CD4-positive, alpha-beta T cell treated with Interleukin-1 beta for 1 hour (primary cell): Measurements from ENCODE around the gene SFTA2.

ENCODE experiments used
- DNase-seq, 2 donors: peaks; one replicate each; pipeline ENCODE4 v3.0.0-alpha.2; 2020 to 2022

The SFTA2 gene

DNA sequence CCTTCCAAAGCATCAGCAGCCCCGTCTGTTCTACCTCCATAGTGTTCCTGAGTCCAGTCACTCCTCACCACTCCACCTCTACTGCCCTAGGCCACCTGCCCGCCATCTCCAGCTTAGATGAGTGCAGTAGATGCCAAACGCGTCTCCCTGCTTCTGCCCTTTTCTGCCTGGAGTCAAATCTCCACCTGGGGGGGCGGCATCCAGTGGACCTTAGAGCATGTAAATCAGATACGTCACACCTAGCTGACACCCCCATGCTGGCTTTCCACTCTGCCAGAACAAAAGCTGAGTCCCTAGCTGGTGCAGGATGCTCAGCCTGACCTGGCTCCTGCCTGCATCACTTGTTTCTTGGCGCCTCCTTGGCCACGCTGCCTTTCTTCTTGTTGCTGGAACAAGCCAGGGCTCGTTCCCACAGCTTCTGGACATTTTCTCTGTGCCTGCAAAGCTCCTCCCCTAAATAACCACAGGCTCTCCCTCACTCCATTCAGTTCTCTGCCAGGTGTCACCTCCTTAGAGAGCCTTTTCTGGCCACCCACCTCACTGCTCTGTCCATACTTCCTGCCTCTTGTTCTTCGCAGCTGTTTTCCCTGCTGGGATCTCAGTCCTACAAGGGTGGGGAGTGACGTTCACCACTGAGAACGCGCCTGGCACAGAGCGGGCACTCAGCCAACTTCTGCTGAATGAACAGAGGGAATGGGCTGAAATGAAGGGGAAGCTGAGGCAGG is 41.9 kb downstream of the SFTA2 start:
- no peak for DNase-seq

DNA sequence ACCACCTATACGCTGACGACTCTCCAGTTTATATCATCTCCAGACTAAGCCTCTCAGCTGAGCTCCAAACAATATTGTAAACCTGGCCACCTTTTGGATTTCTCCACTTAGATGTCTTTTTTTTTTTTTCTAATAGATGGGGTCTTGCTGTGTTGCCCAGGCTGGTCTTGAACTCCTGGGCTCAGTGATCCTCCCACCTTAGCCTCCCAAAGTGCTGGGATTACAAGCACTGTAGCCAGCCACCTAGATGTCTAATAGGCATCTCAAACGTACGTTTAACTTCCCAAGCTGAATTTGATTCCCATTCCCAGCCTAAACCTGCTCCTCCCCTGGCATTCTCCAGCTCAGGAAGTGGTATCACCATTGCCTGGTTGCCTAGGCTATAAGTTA is 42.5 kb downstream of the SFTA2 start:
- DNase-seq = no peak

DNA sequence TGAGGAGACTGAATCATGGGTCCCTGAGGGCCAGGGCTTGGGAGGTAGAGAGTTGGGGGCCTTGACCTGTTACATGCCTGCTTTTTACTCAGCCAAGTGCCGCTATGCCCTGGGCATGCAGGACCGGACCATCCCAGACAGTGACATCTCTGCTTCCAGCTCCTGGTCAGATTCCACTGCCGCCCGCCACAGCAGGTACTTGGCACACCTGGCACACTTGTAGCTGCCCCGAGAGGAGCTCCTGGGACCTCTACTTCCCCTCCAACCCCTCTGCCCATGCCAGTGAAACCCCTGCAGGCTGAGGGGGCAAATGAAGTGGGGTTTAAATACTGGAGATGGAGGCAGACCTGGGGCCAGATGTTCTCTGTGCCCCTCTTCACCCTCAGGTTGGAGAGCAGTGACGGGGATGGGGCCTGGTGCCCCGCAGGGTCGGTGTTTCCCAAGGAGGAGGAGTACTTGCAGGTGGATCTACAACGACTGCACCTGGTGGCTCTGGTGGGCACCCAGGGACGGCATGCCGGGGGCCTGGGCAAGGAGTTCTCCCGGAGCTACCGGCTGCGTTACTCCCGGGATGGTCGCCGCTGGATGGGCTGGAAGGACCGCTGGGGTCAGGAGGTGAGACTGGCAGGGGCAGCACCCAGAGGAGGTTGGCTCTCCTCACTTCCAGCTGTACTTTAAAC is 43.0 kb downstream of the SFTA2 start:
- DNase-seq = no peak

DNA sequence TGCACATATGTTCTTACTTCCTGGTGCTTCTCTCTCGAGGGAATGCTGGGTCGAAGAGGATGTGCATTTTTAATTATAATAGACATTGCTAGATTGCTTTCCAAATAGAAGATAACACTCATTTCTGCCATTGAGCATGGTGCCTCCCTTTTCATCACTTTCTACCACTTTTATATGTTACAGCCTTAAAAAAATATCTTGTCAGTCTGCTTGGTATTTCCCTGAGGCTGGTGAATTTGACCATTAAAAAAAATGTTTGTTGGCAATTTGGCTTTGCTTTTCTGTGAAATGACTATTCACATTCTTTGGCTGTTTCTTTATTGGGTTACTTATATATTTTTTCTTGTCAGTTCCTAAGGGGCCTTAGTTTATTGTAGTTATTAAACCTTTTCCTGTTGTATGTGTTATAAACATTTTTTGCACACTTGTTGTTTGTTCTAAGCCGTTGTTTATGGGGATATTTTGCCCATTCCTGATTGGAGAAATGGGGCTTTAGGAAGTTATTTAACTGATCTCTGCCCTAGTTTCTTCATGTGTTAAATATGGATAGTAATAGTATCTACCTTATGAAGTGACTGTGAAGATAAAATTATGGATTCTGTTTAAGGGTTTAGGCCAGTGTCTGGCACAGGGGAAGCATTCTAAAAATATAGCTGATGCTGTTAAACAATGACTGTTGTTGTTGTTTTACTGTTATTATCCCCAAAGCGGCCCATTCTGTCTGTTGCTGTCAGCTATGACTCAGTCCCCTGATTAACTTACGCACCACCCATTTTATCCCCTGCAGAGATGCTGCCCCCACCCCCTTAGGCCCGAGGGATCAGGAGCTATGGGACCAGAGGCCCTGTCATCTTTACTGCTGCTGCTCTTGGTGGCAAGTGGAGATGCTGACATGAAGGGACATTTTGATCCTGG is 43.8 kb downstream of the SFTA2 start:
- DNase-seq = no peak

DNA sequence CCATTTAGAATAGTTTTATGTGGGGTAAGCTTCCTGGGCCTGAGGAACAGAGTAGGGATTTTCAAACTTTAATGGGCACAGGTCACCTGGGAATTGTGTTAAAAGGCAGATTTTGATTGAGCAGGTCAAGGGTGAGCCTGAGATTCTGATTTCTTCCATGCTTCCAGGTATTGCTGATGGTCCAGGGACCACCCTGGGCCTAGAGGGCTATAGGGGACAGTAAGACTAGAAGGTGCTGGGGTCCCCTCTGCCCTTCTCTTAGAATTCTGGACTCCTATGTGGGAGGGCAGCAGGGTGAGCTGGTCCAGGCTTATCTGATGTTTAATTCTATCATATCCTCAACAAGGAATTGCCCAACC is 45.1 kb downstream of the SFTA2 start:
- DNase-seq = no peak

- no peak for DNase-seq
These were observed 45.7 kb downstream of the SFTA2 start for GRCh38 chr6:30885999-30886896.

- DNase-seq = no peak
These were observed 46.4 kb downstream of the SFTA2 start for GRCh38 chr6:30885481-30885998.

- peak; percentile 29 for DNase-seq
These were observed 47.2 kb downstream of the SFTA2 start for GRCh38 chr6:30884521-30885480.

GRCh38 chr6:30883685-30884520 is 48.1 kb downstream of the SFTA2 start, which contains the start of gene DDR1:
DDR1 (plus strand) TSS chr6:30884519; CDS start chr6:30888730, 4,211 bp downstream.
- DNase-seq = peak; percentile 45 to 56

DNA sequence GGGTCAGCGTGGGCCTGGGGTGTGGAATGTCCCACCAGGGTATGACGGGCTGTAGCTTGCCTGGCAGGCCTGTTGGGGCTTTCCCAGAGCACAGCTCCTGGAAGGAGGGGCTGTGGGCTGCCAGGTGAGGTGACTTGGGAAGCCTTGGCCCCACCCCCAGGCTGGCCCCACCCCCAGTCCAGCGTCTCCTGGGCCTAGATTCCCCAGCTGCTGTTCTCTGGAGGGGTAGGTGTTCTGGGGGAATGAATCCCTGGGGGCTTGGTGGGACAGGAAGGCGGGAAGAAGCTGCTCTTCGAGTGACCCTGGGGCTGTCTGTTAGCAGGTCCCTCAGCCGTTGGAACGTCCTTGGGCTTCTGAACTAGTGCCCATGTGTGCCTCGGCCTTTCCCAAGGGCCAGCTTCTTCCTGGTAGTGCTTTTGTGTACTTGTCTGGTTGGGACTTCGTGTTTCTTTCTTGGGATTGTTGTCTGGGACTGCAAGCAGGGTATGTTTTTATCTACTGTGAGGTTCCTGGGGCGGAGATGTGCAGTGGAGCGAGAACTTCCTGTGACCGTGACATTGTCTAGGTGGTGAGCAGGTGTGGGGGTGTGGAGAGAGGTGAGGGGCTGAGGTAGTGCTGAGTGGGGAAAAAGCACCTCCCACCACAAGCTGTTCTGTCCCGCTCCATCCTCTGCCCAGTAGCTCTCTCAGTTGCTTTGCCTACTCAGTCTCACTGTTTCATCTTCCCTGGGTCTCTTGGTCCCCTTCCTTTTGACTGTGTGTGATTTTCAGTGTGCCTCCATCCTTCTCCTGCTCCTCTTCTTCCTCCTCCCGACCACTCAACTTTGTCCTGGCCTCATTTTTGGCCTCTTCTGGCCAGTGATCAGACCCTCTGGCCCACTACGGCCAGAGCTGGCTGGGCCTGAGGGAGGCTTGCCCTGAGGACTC is 48.9 kb downstream of the SFTA2 start:
- peak; percentile 19 to 43 for DNase-seq

- DNase-seq = no peak
These were observed 49.7 kb downstream of the SFTA2 start for GRCh38 chr6:30882204-30882758.

DNA sequence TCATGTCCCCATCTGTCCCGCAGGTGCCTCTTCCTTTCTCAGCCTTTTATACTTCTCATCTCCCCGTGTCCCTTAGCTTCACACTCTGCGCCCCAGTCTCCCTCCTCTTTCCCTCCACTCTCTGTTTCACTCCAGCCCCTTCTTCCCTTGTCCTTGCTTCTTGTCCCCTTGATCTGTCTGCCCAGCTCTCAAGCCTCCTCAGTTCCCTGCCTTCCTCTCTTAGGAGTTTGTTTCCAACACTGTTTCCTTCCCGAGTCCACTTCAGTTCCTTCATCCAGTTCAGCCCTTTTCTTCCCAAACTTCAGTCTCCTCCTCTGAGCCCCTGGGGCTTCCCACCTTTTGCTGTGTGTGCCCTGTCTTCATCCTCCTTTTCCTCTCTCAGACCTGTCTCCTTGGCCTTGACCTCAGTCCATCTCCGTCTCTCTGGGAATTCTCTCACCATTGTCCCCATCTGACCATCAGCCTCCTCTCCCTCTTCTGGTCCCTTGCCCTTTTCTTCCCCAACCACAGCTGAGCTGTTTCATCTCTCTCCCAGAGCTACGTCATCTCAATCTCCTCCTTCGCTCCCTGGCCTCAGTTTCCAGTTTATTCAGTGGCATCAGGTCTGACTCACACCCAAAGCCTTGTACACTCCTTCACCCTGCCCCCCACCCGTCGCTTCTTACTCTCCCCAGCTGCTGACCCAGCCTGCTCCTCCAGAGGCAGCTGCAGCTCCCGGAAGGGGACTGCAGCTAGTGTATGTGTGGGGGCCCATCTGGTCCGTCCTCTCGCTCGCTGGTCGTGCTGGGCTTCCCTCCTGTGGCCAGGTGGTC is 50.4 kb downstream of the SFTA2 start:
- DNase-seq = no peak
